ENCODE measurements around the gene PARP3. TPM values are rescaled to one million over a fixed set of nuclear protein-coding genes. Genes with fewer than 3 reads are reported as not detected.

The PARP3 gene
- total RNA-seq, 1 donor from 2014 or later, result 12.4 TPM

DNA sequence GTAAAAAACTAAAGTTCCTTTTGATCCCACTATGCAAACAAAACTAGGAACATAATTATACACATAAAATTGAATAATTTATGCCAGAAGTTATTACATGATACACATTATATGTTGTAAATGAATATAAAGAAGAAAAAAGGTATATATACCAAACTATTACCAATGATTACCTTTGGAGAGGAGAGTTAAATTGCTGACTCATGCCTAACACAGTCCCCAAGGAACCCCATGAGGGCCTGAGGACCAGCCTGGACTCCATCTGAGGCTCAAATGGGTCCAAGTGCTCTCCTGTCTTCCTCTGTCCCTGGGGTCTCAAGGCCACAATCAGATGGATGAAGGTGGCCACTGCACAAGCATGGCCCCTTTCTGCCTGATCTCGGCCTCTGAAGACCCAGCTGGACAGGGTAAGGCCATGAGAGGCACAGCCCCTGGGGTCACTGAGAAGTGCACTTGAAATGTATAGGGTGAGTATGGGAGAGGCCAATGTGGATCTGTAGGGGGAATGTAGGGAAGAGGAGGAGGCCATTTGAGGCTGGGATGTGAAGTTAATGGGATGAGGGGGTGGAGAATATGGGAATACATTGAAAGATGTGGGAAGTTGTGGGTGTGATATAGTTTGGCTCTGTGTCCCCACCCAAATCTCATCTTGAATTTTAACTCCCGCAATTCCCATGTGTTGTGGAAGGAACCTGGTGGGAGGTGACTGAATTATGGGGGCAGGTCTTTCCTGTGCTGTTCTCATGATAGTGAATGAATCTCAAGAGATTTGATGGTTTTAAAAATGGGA is 37.9 kb upstream of the PARP3 start:
- DNase-seq (ENCODE audit: extremely low spot score, unreplicated experiment), result no peak
- no peaks in the 10 kb centered on the region for H3K4me1 Mint-ChIP-seq (ENCODE audit: unreplicated experiment)
- H3K4me3 Mint-ChIP-seq (ENCODE audit: unreplicated experiment), result no peak overlapping the region
- peaks cover 9% of the 10 kb centered on the region for H3K9me3 Mint-ChIP-seq (ENCODE audit: unreplicated experiment)
- no peaks in the 10 kb centered on the region for H3K36me3 Mint-ChIP-seq (ENCODE audit: unreplicated experiment)
- no peak overlapping the region for H3K27ac Mint-ChIP-seq (ENCODE audit: unreplicated experiment)
- TF ChIP-seq CTCF (IDR thresholded peaks at IDR 0.05), result no peak
- H3K27me3 Mint-ChIP-seq (ENCODE audit: unreplicated experiment), result peaks cover 19% of the 10 kb centered on the region

DNA sequence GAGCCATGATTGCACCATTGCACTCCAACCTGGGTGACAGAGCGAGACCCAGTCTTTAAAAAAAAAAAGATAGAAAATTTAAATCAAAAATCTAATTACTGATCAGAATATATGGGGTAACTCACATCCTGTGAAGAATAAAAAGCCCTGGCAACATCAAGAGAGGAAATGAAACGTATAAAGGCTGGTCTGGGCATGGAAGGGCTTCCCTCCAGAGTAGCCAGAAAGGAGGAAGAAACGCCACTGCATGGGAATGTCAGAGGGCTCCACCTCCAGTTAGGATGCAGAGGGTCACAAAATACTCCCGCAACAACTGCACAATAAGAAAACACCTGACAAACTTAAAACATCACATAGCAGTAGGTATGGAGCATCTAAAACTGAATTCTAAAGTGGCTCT is 34.1 kb upstream of the PARP3 start:
- TF ChIP-seq CTCF (IDR thresholded peaks at IDR 0.05), result no peak
- Mint-ChIP-seq H3K4me1 (ENCODE audit: unreplicated experiment) (no peaks in the 10 kb centered on the region), H3K9me3 (ENCODE audit: unreplicated experiment) (peaks cover 10% of the 10 kb centered on the region), H3K27me3 (ENCODE audit: unreplicated experiment) (no peaks in the 10 kb centered on the region), H3K4me3 (ENCODE audit: unreplicated experiment) (no peak overlapping the region), H3K27ac (ENCODE audit: unreplicated experiment) (no peak overlapping the region), H3K36me3 (ENCODE audit: unreplicated experiment) (no peaks in the 10 kb centered on the region)
- peak; percentile 27 for DNase-seq (ENCODE audit: extremely low spot score, unreplicated experiment)

DNA sequence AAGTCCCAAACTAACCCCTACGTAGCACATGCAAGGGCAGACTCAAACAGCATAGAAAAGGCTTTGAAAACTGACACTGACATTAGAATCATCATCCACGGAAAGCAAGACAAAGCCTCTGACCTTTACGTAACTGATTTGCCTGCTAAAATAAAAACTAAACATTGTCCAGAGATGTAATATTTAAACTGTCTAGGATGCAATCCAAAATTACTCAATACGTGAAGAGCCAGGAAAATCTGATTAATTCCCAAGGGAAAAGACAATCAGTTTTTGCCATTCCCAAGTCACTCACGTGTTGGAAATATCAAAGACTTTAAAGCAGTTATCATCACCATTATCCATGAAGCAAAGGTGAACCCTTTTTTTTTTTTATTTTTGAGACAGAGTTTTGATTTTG is 25.7 kb upstream of the PARP3 start:
- Mint-ChIP-seq H3K27me3 (ENCODE audit: unreplicated experiment) (peaks cover 36% of the 10 kb centered on the region), H3K27ac (ENCODE audit: unreplicated experiment) (no peak overlapping the region), H3K36me3 (ENCODE audit: unreplicated experiment) (no peaks in the 10 kb centered on the region), H3K4me1 (ENCODE audit: unreplicated experiment) (no peaks in the 10 kb centered on the region), H3K9me3 (ENCODE audit: unreplicated experiment) (no peaks in the 10 kb centered on the region), H3K4me3 (ENCODE audit: unreplicated experiment) (no peak overlapping the region)
- no peak for TF ChIP-seq CTCF (IDR thresholded peaks at IDR 0.05)
- DNase-seq (ENCODE audit: extremely low spot score, unreplicated experiment), result peak; percentile 7

DNA sequence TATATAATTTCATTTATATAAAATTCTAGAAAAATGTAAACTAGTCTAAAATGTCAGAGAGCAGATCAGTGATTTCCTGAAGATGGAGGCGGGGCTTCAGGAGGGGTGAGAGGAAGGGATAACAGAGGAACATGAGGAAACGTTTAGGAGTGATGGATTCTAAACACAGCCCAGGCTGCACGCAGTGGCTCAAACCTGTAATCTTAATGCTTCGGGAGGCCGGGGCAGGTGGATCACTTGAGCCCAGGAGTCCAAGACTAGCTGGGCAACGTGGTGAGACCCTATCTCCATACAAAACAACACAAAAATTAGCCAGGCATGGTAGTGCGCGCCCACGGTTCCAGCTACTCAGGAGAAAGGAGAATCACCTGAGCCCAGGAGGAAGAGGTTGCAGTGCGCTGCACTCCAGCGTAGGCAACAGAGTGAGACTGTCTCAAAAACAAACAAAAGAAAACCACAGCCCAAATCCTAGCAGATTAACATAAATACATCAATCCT is 21.0 kb upstream of the PARP3 start:
- Mint-ChIP-seq H3K4me3 (ENCODE audit: unreplicated experiment) (no peak overlapping the region), H3K27me3 (ENCODE audit: unreplicated experiment) (peaks cover 40% of the 10 kb centered on the region), H3K36me3 (ENCODE audit: unreplicated experiment) (no peaks in the 10 kb centered on the region), H3K9me3 (ENCODE audit: unreplicated experiment) (peaks cover 4% of the 10 kb centered on the region), H3K27ac (ENCODE audit: unreplicated experiment) (no peak overlapping the region), H3K4me1 (ENCODE audit: unreplicated experiment) (no peaks in the 10 kb centered on the region)
- peak; percentile 36 for DNase-seq (ENCODE audit: extremely low spot score, unreplicated experiment)
- no peak for TF ChIP-seq CTCF (IDR thresholded peaks at IDR 0.05)

GRCh38 chr3:51927061-51927977 is 14.8 kb upstream of the PARP3 start:
- Mint-ChIP-seq H3K27me3 (ENCODE audit: unreplicated experiment) (peaks cover 6% of the 10 kb centered on the region), H3K4me1 (ENCODE audit: unreplicated experiment) (no peaks in the 10 kb centered on the region), H3K27ac (ENCODE audit: unreplicated experiment) (no peak overlapping the region), H3K9me3 (ENCODE audit: unreplicated experiment) (peaks cover 4% of the 10 kb centered on the region), H3K36me3 (ENCODE audit: unreplicated experiment) (peaks cover 2% of the 10 kb centered on the region), H3K4me3 (ENCODE audit: unreplicated experiment) (no peak overlapping the region)
- TF ChIP-seq CTCF (IDR thresholded peaks at IDR 0.05), result no peak
- DNase-seq (ENCODE audit: extremely low spot score, unreplicated experiment), result no peak
